IMR-90 (cell line): Measurements from ENCODE around the gene MRPL20. TPM values are rescaled to one million over a fixed set of nuclear protein-coding genes. Genes with fewer than 3 reads are reported as not detected.
"Not testable (repeated sequence)": the region's sequence is repeated elsewhere in the genome, so short reads cannot be mapped to it uniquely, and the experiment has no call there.

Experiments used
- ATAC-seq: fragments of 200-7000 bp; cut with Tn5 transposase; 2 replicates; pipeline ENCODE4 v1.9.1; 2020; ENCODE audit warnings: low read depth, mild to moderate bottlenecking, moderate library complexity
- BruUV-seq: library from RNA; stranded (reverse); fragments of 400-500 nt; replicated peaks from 2 replicates; lab custom pipeline; 2021; lab: Mats Ljungman, UMichigan
- CTCF ChIA-PET: fragments of 300-600 bp; formaldehyde crosslinking; extraction: SDS; loops from one replicate; lab custom pipeline; 2021; ENCODE audit warnings: antibody characterized with exemption; lab: Yijun Ruan, JAX
- POLR2A ChIA-PET: fragments of 300-600 bp; sonication (Branson Sonifier 250); formaldehyde crosslinking; loops from one replicate; lab custom pipeline; 2022; ENCODE audit warnings: antibody characterized with exemption; ENCODE audit not compliant: unreplicated experiment; lab: Charles Lee
- DNase-seq: peaks from one replicate; pipeline ENCODE4 v3.0.0; 2013
- H2AFZ ChIP-seq: replicated peaks from 2 replicates; pipeline ENCODE3; 2013; ENCODE audit warnings: low read length, mild to moderate bottlenecking; ENCODE audit not compliant: poor library complexity
- H2AK5ac ChIP-seq: 2 replicates; pipeline ENCODE4 v1.6.1; 2013; ENCODE audit warnings: low read depth, low read length, inconsistent platforms
- H2AK9ac ChIP-seq: replicated peaks from 2 replicates; pipeline ENCODE3; 2013; ENCODE audit warnings: mild to moderate bottlenecking, low read depth, low read length, moderate library complexity; ENCODE audit not compliant: poor library complexity
- H2BK120ac ChIP-seq: 2 replicates; pipeline ENCODE4 v1.6.1; 2013; ENCODE audit warnings: low read depth, low read length, inconsistent platforms
- H2BK15ac ChIP-seq: 3 replicates; pipeline ENCODE4 v1.6.1; 2013; ENCODE audit warnings: low read depth, low read length, inconsistent platforms
- H2BK20ac ChIP-seq: 2 replicates; pipeline ENCODE4 v1.6.1; 2013; ENCODE audit warnings: low read depth, mild to moderate bottlenecking, inconsistent platforms, low read length, moderate library complexity
- H2BK5ac ChIP-seq: 2 replicates; pipeline ENCODE4 v1.6.1; 2013; ENCODE audit warnings: mild to moderate bottlenecking, low read depth, low read length, inconsistent platforms; ENCODE audit not compliant: poor library complexity, severe bottlenecking
- H3K14ac ChIP-seq: replicated peaks from 2 replicates; pipeline ENCODE4 v1.6.1; 2013; ENCODE audit warnings: low read depth, low read length, inconsistent platforms
- H3K18ac ChIP-seq: 2 replicates; pipeline ENCODE4 v1.6.1; 2013; ENCODE audit warnings: low read depth, low read length, control low read depth
- H3K23ac ChIP-seq: 2 replicates; pipeline ENCODE4 v1.6.1; 2013; ENCODE audit warnings: low read depth, low read length, inconsistent platforms
- H3K27ac ChIP-seq: 2 replicates; pipeline ENCODE4 v1.5.1; 2013; ENCODE audit warnings: mild to moderate bottlenecking, control low read depth, low read length; ENCODE audit not compliant: insufficient read depth
- H3K27me3 ChIP-seq: 2 replicates; pipeline ENCODE4 v1.6.1; 2013; ENCODE audit warnings: low read length; ENCODE audit not compliant: control insufficient read depth, insufficient read depth
- H3K36me3 ChIP-seq: 2 replicates; pipeline ENCODE4 v1.6.1; 2013; ENCODE audit warnings: low read length, mixed read lengths; ENCODE audit not compliant: control insufficient read depth, insufficient read depth
- H3K4ac ChIP-seq: 2 replicates; pipeline ENCODE4 v1.6.1; 2013; ENCODE audit warnings: low read depth, low read length, inconsistent platforms
- H3K4me1 ChIP-seq: 2 replicates; pipeline ENCODE4 v1.6.1; 2013; ENCODE audit warnings: low read length, mixed read lengths; ENCODE audit not compliant: control insufficient read depth, insufficient read depth
- H3K4me2 ChIP-seq: 2 replicates; pipeline ENCODE4 v1.6.1; 2013; ENCODE audit warnings: low read depth, mild to moderate bottlenecking, control low read depth, low read length, moderate library complexity
- H3K4me3 ChIP-seq: 2 replicates; pipeline ENCODE4 v1.5.1; 2013; ENCODE audit warnings: low read depth, mild to moderate bottlenecking, control low read depth, low read length, moderate library complexity; ENCODE audit not compliant: insufficient read depth
- H3K56ac ChIP-seq: 2 replicates; pipeline ENCODE4 v1.6.1; 2013; ENCODE audit warnings: low read length, inconsistent platforms; ENCODE audit not compliant: insufficient read depth; ENCODE audit errors: extremely low read depth
- H3K79me1 ChIP-seq, 2 experiments: 2 replicates each; pipeline ENCODE4 v1.6.1; 2013; ENCODE audit warnings: low read length in 2 of 2, inconsistent platforms in 1 of 2, low read depth in 1 of 2
- H3K9ac ChIP-seq: 2 replicates; pipeline ENCODE4 v1.6.1; 2013; ENCODE audit warnings: low read depth, low read length, control low read depth
- H3K9me1 ChIP-seq: 2 replicates; pipeline ENCODE4 v1.6.1; 2013; ENCODE audit warnings: low read length, inconsistent platforms; ENCODE audit not compliant: insufficient read depth
- H3K9me3 ChIP-seq: 2 replicates; pipeline ENCODE4 v1.6.1; 2013; ENCODE audit warnings: low read length; ENCODE audit not compliant: control insufficient read depth, insufficient read depth
- H4K20me1 ChIP-seq: 2 replicates; pipeline ENCODE4 v1.6.1; 2013; ENCODE audit warnings: low read length, inconsistent platforms; ENCODE audit not compliant: insufficient read depth
- H4K5ac ChIP-seq: 2 replicates; pipeline ENCODE4 v1.6.1; 2013; ENCODE audit warnings: mild to moderate bottlenecking, low read depth, low read length, control low read depth
- H4K8ac ChIP-seq, 2 experiments: 2 replicates each; pipeline ENCODE4 v1.6.1; 2013; ENCODE audit warnings: low read depth in 2 of 2, low read length in 2 of 2, control low read depth in 1 of 2, inconsistent platforms in 1 of 2
- H4K91ac ChIP-seq: 2 replicates; pipeline ENCODE4 v1.6.1; 2013; ENCODE audit warnings: low read depth, low read length, inconsistent platforms; ENCODE audit not compliant: insufficient read depth
- WGBS, 2 experiments: methylation state at CpG; one replicate each; pipeline versions ENCODE4 v1.1.5 to v1.1.7; 2013; ENCODE audit warnings: missing lambda C conversion rate in 2 of 2; ENCODE audit not compliant: insufficient read length in 1 of 2; ENCODE audit errors: extremely low coverage in 2 of 2; 5-methylcytosine and 5-hydroxymethylcytosine counted together
- dilution Hi-C: fragments of 300-500 bp; cut with HindIII; formaldehyde crosslinking; loops from one replicate; pipeline ENCODE4 v1.14.3; 2018; ENCODE audit warnings: low sequenced_read_pairs; ENCODE audit not compliant: unreplicated experiment
- in situ Hi-C: fragments of 300-500 bp; cut with MboI; formaldehyde crosslinking; loops from 3 replicates; pipeline ENCODE4 v1.14.3; 2019; ENCODE audit warnings: low sequenced_read_pairs, inconsistent platforms, mixed read lengths
- intact Hi-C: fragments of 100-400 bp; cut with micrococcal nuclease; formaldehyde crosslinking; loops from 2 replicates; pipeline ENCODE4 v1.10.0; 2022
- polyA plus RNA-seq, 3 experiments: library from polyadenylated mRNA; depleted of rRNA; stranded (reverse); fragments of >200 nt; gene quantifications; 2 replicates each; pipeline ENCODE4 v1.2.3, GENCODE V29; 2012; ENCODE audit warnings: low replicate concordance in 1 of 3
- total RNA-seq: library from RNA; depleted of rRNA; stranded (reverse); fragments of >200 nt; gene quantifications from 2 replicates; pipeline ENCODE4 v1.2.3, GENCODE V29; 2012

Gene MRPL20
- total and polyA plus RNA-seq, 2 of the 4 experiments (the other 2 are of a cell fraction), result 141 to 157 TPM

DNA sequence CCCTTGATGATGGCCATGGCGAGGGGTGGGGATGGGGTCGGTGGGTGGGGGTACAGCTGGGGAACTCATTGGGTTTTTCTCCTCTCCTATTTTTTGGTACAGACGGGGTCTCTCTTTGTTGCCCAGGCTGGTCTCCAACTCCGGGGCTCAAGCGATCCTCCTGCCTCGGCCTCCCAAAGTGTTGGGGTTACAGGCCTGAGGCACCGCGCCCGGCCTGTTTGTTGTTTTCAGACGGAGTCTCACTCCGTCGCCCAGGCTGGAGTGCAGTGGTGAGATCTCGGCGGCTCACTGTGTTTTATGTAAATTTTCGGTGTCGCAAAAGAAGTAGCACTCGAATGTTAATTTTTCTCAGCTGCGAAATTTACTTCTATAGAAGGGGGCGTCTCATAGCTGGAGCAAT lies 39.5 kb upstream of the MRPL20 start:
- in situ Hi-C loops, H3K4me1 ChIP-seq, H3K27ac ChIP-seq, H2AFZ ChIP-seq, H3K14ac ChIP-seq, H2AK9ac ChIP-seq, H3K9me1 ChIP-seq, H2BK120ac ChIP-seq, POLR2A ChIA-PET, H2BK5ac ChIP-seq, H3K4me3 ChIP-seq, H4K5ac ChIP-seq, H3K9ac ChIP-seq, H4K91ac ChIP-seq, BruUV-seq, H3K9me3 ChIP-seq, dilution Hi-C loops, H3K18ac ChIP-seq, intact Hi-C loops, H3K23ac ChIP-seq, H4K20me1 ChIP-seq, DNase-seq, H3K4ac ChIP-seq, H2BK20ac ChIP-seq, H3K4me2 ChIP-seq, CTCF ChIA-PET, H4K8ac ChIP-seq, H3K79me1 ChIP-seq, H2BK15ac ChIP-seq, H3K36me3 ChIP-seq, H3K56ac ChIP-seq, ATAC-seq, H3K27me3 ChIP-seq, H2AK5ac ChIP-seq: not testable (repeated sequence)
- no CpG with 5 or more reads among the region's 19 CpGs for WGBS, 2 experiments
